DND-41 (cell line): ENCODE results near the gene PRR36.

Source experiments
- EZH2 ChIP-seq: IDR thresholded peaks from 3 replicates; pipeline ENCODE4 v1.6.1; 2012; ENCODE audit warnings: borderline replicate concordance, low read depth, mild to moderate bottlenecking, moderate library complexity, low read length, inconsistent platforms; ENCODE audit not compliant: severe bottlenecking
- TF ChIP-seq, protein P1 (sequence below): IDR thresholded peaks from 2 replicates; pipeline ENCODE4 v1.5.1; 2012; ENCODE audit warnings: borderline replicate concordance, low read length, moderate library complexity, mild to moderate bottlenecking; ENCODE audit not compliant: poor library complexity, severe bottlenecking; ENCODE audit errors: extremely low read depth

DNA sequence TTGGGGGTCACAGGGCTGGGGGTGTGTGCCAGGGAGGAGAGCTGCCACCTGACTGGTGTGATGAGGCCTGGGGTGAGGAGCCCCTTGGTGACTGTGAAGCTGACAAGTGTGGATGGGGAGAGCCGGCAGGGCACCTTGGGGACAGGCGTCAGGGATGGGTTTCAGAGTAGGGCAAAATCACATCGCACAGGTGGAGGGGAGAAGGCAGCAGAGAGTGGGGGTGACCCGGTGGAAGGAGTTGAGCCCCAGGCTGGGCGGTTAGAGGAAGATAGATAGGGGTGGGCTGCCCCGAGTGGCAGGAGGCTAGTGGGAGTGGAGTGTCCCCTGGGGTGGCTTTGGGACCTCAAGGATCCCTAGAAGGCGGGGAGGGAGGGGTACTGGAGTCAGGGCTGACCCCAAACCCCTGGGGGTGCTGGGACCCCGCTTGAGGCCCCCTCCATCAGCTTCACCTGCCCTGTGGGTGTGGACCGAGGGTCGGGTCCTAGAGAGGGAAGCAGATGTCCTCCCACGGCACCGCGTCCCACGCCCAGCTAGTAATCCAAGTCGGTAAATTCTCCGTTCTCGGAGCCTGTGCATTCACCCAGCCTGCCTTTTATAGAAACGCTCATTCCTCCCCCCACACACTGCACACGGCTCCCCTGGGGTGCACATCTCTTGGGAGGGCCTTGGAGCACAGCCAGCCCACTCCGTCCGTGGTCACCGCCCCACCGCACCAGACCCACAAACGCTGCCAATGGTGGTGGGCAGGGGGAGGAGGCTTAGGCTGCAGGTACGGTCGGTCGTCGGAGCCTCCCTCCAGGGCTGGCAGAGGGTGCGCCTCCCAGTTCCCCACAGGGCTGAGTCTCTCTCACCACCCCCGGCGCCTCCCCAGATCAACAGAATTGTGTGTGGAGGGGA, 49.4 kb upstream of the PRR36 start:
- TF ChIP-seq, protein P1, sequence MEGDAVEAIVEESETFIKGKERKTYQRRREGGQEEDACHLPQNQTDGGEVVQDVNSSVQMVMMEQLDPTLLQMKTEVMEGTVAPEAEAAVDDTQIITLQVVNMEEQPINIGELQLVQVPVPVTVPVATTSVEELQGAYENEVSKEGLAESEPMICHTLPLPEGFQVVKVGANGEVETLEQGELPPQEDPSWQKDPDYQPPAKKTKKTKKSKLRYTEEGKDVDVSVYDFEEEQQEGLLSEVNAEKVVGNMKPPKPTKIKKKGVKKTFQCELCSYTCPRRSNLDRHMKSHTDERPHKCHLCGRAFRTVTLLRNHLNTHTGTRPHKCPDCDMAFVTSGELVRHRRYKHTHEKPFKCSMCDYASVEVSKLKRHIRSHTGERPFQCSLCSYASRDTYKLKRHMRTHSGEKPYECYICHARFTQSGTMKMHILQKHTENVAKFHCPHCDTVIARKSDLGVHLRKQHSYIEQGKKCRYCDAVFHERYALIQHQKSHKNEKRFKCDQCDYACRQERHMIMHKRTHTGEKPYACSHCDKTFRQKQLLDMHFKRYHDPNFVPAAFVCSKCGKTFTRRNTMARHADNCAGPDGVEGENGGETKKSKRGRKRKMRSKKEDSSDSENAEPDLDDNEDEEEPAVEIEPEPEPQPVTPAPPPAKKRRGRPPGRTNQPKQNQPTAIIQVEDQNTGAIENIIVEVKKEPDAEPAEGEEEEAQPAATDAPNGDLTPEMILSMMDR, result no peak
- no peak for TF ChIP-seq EZH2
